ENCODE data around the gene GFY.

DNA sequence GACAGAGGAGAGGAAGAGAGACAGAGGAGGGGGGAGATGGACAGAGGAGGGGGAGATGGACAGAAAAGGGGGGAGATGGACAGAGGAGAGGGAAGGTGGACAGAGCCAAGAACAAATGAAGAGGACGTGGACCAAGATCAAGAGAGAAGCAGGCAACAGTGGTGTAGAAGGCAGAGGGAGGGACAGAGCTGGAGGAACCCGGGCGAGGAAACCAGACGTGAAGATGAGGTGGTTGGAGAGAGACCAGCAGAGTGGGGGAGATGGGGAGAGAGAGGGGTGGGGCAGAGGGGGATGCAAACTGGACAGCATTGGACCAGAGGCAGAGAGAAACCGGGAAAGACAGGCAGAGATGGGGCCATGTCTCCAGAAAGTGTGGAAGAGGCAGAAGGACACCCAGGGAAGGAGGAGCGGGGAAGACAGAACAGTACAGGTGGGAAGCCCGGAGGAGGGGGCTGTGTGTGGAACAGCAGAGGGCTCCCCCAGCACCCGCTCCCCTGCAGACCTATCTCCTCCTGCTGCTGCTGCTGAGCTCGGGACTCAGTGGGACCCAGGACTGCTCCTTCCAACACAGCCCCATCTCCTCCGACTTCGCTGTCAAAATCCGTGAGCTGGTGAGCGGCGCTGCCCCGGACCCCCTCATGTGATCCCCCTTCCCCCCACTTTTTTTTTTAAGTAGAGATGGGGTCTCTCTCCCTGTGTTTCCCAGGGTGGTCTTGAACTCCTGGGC is 50.2 kb downstream of the GFY start:
- TF ChIP-seq POLR2A (IDR thresholded peaks at IDR 0.05) (no peak), EP300 (IDR thresholded peaks at IDR 0.05) (no peak)
- TF ChIP-seq, protein P1, sequence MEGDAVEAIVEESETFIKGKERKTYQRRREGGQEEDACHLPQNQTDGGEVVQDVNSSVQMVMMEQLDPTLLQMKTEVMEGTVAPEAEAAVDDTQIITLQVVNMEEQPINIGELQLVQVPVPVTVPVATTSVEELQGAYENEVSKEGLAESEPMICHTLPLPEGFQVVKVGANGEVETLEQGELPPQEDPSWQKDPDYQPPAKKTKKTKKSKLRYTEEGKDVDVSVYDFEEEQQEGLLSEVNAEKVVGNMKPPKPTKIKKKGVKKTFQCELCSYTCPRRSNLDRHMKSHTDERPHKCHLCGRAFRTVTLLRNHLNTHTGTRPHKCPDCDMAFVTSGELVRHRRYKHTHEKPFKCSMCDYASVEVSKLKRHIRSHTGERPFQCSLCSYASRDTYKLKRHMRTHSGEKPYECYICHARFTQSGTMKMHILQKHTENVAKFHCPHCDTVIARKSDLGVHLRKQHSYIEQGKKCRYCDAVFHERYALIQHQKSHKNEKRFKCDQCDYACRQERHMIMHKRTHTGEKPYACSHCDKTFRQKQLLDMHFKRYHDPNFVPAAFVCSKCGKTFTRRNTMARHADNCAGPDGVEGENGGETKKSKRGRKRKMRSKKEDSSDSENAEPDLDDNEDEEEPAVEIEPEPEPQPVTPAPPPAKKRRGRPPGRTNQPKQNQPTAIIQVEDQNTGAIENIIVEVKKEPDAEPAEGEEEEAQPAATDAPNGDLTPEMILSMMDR (IDR thresholded peaks at IDR 0.05), result no peak

All from upper lobe of left lung (tissue), 4 donors.